Body of pancreas (tissue), 4 donors: ENCODE data around the gene RSPH6A.

ENCODE experiments used
- POLR2A ChIP-seq, 3 donors: fragments of 450-650 bp; IDR thresholded peaks; one replicate each; pipeline ENCODE4 v1.6.1; 2016; ENCODE audit warnings: antibody characterized with exemption in 3 of 3, mild to moderate bottlenecking in 2 of 3
- TF ChIP-seq, protein P1 (sequence below), 7 experiments: fragments of 450-650 bp in 4 of 7; fragments of 200-600 bp in 3 of 7; sonication (generic) in 3 of 7; IDR thresholded peaks; one replicate each; pipeline ENCODE4 v1.5.1; 2016 to 2019; ENCODE audit warnings: antibody characterized with exemption in 7 of 7

GRCh38 chr19:45824531-45825262 is 9.6 kb upstream of the RSPH6A start:
- TF ChIP-seq, protein P1, sequence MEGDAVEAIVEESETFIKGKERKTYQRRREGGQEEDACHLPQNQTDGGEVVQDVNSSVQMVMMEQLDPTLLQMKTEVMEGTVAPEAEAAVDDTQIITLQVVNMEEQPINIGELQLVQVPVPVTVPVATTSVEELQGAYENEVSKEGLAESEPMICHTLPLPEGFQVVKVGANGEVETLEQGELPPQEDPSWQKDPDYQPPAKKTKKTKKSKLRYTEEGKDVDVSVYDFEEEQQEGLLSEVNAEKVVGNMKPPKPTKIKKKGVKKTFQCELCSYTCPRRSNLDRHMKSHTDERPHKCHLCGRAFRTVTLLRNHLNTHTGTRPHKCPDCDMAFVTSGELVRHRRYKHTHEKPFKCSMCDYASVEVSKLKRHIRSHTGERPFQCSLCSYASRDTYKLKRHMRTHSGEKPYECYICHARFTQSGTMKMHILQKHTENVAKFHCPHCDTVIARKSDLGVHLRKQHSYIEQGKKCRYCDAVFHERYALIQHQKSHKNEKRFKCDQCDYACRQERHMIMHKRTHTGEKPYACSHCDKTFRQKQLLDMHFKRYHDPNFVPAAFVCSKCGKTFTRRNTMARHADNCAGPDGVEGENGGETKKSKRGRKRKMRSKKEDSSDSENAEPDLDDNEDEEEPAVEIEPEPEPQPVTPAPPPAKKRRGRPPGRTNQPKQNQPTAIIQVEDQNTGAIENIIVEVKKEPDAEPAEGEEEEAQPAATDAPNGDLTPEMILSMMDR (IDR thresholded peaks at IDR 0.05): no peak
- no peak for TF ChIP-seq POLR2A (IDR thresholded peaks at IDR 0.05)
